BJ (cell line): Measurements from ENCODE around the gene TCF12. TPM values are rescaled to one million over a fixed set of nuclear protein-coding genes. Genes with fewer than 3 reads are reported as not detected.
"Not testable (repeated sequence)": the region's sequence is repeated elsewhere in the genome, so short reads cannot be mapped to it uniquely, and the experiment has no call there.

Experiments
- CTCF ChIA-PET: fragments of 350-600 bp; formaldehyde crosslinking; extraction: SDS; loops from one replicate; lab custom pipeline; 2021; ENCODE audit warnings: antibody characterized with exemption, inconsistent platforms; lab: Yijun Ruan, JAX
- POLR2A ChIA-PET: fragments of 300-600 bp; sonication (Branson Sonifier 250); formaldehyde crosslinking; extraction: SDS; loops from one replicate; lab custom pipeline; 2021; ENCODE audit warnings: antibody characterized with exemption; lab: Charles Lee
- DNase-seq: peaks from one replicate; pipeline ENCODE4 v3.0.0-alpha.2; 2011; ENCODE audit warnings: low read depth
- H3K27me3 ChIP-seq: 2 replicates; pipeline ENCODE4 v1.6.0; 2011; ENCODE audit warnings: low read length; ENCODE audit not compliant: control insufficient read depth, insufficient read depth
- H3K36me3 ChIP-seq: 2 replicates; pipeline ENCODE4 v1.5.1; 2011; ENCODE audit warnings: low read length; ENCODE audit not compliant: control insufficient read depth, insufficient read depth
- H3K4me3 ChIP-seq: 2 replicates; pipeline ENCODE4 v1.5.1; 2011; ENCODE audit warnings: low read depth, mild to moderate bottlenecking, control low read depth, low read length
- CTCF ChIP-seq: IDR thresholded peaks from 2 replicates; pipeline ENCODE4 v1.5.1; 2011; ENCODE audit warnings: low read depth, mild to moderate bottlenecking, control low read depth, inconsistent platforms, low read length, moderate library complexity; ENCODE audit not compliant: insufficient read depth
- polyA plus RNA-seq: library from polyadenylated mRNA; depleted of rRNA; stranded (reverse); fragments of >200 nt; gene quantifications from 2 replicates; pipeline ENCODE4 v1.2.3, GENCODE V29; 2011

Gene TCF12
- polyA plus RNA-seq, 1 experiment, result 134 TPM

- H3K4me3 ChIP-seq, result no peak overlapping the region
- POLR2A ChIA-PET, result interaction anchor here (0.6 kb wide), 1 partner anchor 291 kb away, joined by 7 read pairs; no protein-coding TSS in a partner anchor
- no peak for DNase-seq
- CTCF ChIA-PET, result interaction anchor here (1.0 to 8.7 kb wide), 6 partner anchors 9 to 190 kb away, joined by 4 to 99 read pairs (median 12); no protein-coding TSS in a partner anchor
- H3K36me3 ChIP-seq, result peaks cover 1% of the 10 kb centered on the region; the same call in 1 of the 2 replicates
- H3K27me3 ChIP-seq, result no peaks in the 10 kb centered on the region
- no peak for TF ChIP-seq CTCF
These were observed 231.8 kb downstream of the TCF12 start for GRCh38 chr15:57150066-57150865.

- not testable (repeated sequence) for H3K4me3 ChIP-seq, DNase-seq, H3K27me3 ChIP-seq, H3K36me3 ChIP-seq
- ChIA-PET POLR2A (interaction anchor here (0.6 kb wide), 1 partner anchor 290 kb away, joined by 7 read pairs; no protein-coding TSS in a partner anchor), CTCF (interaction anchor here (0.7 to 8.7 kb wide), 6 partner anchors 8 to 391 kb away, joined by 4 to 99 read pairs (median 4); no protein-coding TSS in a partner anchor)
These were observed 232.4 kb downstream of the TCF12 start for GRCh38 chr15:57150866-57151203.

- DNase-seq, result no peak
- H3K27me3 ChIP-seq, result no peaks in the 10 kb centered on the region
- no peak for TF ChIP-seq CTCF
- ChIA-PET CTCF (interaction anchor here (1.0 to 8.7 kb wide), 4 partner anchors 14 to 375 kb away, joined by 3 to 99 read pairs (median 11); no protein-coding TSS in a partner anchor), POLR2A (no interaction called here)
- H3K36me3 ChIP-seq, result peaks cover 1% of the 10 kb centered on the region; the same call in 1 of the 2 replicates
- no peak overlapping the region for H3K4me3 ChIP-seq
These were observed 233.7 kb downstream of the TCF12 start for GRCh38 chr15:57152133-57152532.

GRCh38 chr15:57152666-57153539 lies 234.5 kb downstream of the TCF12 start:
- CTCF ChIA-PET, result interaction anchor here (1.0 to 8.7 kb wide), 2 partner anchors 15 to 153 kb away, joined by 3 to 99 read pairs; no protein-coding TSS in a partner anchor
- no peak for DNase-seq
- H3K4me3 ChIP-seq, result no peak overlapping the region

More at GRCh38 chr15:57152666-57153539, 234.5 kb downstream of the TCF12 start:
- H3K27me3 ChIP-seq, result no peaks in the 10 kb centered on the region
- POLR2A ChIA-PET, result no interaction called here
- H3K36me3 ChIP-seq, result peaks cover 1% of the 10 kb centered on the region; the same call in 1 of the 2 replicates
- TF ChIP-seq CTCF, result no peak
